ENCODE data around the gene RFFL.
A peak's percentile ranks its signal among the peaks of the same experiment; 100 is the strongest.
"Not testable (repeated sequence)": the region's sequence is repeated elsewhere in the genome, so short reads cannot be mapped to it uniquely, and the experiment has no call there.

RFFL gene

DNA sequence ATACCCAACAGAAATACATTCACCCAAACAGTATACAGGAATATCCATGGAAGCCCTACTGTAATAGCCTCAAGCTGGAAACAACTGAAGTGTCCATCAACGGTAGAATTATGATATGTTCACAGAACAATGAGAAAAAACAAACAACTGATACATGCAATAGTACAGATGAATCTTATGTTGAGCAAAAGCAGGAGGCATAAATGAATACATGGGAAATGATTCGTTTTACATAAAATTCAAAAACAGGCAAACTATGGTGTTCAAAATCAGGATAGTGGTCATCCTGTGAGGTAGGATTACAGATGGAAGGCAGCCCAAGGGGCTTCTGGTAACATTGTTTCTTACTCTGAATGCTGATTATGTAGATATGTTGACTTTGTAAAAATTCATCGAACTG, 25.1 kb downstream of the RFFL start:
- TF ChIP-seq, protein P1, sequence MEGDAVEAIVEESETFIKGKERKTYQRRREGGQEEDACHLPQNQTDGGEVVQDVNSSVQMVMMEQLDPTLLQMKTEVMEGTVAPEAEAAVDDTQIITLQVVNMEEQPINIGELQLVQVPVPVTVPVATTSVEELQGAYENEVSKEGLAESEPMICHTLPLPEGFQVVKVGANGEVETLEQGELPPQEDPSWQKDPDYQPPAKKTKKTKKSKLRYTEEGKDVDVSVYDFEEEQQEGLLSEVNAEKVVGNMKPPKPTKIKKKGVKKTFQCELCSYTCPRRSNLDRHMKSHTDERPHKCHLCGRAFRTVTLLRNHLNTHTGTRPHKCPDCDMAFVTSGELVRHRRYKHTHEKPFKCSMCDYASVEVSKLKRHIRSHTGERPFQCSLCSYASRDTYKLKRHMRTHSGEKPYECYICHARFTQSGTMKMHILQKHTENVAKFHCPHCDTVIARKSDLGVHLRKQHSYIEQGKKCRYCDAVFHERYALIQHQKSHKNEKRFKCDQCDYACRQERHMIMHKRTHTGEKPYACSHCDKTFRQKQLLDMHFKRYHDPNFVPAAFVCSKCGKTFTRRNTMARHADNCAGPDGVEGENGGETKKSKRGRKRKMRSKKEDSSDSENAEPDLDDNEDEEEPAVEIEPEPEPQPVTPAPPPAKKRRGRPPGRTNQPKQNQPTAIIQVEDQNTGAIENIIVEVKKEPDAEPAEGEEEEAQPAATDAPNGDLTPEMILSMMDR (IDR thresholded peaks at IDR 0.05; ENCODE audit: low read length, missing control alignments) = no peak
- H3K4me3 ChIP-seq (replicated peaks; ENCODE audit: low read depth, low read length) = no peak overlapping the region
- no peak for DNase-seq (ENCODE audit: low read depth)

DNA sequence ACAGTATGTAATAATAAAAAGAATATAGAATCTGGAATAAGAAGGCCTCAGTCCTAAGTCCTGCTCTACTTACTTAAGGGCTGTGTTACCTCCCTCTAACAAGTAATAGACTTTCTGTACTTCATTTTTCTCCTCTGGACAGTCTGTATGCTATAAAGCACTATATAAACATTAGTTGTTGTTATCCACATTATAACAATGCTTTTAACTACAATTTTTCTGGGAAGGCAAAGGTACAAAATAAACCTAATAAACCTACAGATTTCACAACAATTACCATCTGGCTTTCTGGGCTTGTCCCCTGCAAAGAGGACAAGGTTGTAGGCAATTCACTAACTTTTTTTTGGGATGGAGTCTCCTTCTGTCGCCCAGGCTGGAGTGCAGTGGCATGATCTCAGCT, 32.7 kb downstream of the RFFL start:
- no peak overlapping the region for H3K4me3 ChIP-seq (replicated peaks; ENCODE audit: low read depth, low read length)
- TF ChIP-seq, protein P1 (IDR thresholded peaks at IDR 0.05; ENCODE audit: low read length, missing control alignments) = no peak
- DNase-seq (ENCODE audit: low read depth) = no peak

DNA sequence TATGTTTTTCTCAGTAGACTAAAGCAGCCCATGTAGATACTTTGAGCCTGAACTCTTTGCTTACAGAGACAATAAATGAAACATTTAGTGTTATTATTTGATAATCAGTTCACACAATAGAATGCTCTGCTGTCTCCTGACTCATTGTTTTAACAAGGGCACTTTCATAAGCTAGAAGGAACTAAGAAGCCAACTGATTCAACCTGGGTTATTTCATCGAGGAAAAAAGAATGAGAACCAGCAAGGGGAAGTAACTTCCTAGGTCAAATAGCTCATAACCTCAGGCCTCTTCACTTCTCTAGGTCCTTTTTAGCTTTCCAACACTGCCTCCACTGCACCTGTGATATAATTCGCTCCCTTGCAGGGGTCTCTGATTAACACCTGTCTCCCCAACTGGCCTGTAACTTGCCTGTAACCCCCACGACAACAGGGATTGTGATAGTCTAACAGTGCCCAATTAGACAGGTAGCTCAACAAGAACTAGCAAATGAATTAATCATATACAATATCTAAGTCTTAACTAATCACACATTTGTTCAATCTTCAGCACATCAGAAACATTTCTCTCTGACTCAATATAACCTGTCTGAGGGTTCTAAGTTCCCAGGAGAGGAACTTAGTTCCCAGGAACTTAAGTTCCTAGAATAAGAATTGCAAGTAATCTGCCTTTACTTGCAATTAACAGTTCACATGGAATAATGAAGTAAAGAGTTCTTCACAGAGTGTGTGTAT, 34.8 kb downstream of the RFFL start:
- no peak overlapping the region for H3K4me3 ChIP-seq (replicated peaks; ENCODE audit: low read depth, low read length)
- TF ChIP-seq, protein P1 (IDR thresholded peaks at IDR 0.05; ENCODE audit: low read length, missing control alignments) = no peak
- peak; percentile 31 for DNase-seq (ENCODE audit: low read depth)

DNA sequence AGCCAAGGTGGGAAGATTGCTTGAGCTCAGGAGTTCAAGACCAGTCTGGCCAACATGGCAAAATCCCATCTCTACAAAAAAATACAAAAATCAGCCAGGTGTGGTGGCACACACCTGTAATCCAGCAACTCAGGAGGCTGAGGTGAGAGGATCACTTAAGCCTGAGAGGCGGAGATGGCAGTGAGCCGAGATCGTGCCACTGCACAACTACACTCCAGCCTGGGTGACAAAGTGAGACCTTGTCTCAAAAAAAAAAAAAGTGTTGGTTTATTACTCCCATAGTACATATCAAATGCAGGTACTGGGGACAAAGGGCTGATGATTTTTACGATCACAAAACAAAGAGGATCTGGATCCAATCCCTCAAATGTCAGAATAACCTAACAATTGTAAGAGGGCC, 35.4 kb downstream of the RFFL start:
- H3K4me3 ChIP-seq (replicated peaks; ENCODE audit: low read depth, low read length); DNase-seq (ENCODE audit: low read depth): not testable (repeated sequence)

DNA sequence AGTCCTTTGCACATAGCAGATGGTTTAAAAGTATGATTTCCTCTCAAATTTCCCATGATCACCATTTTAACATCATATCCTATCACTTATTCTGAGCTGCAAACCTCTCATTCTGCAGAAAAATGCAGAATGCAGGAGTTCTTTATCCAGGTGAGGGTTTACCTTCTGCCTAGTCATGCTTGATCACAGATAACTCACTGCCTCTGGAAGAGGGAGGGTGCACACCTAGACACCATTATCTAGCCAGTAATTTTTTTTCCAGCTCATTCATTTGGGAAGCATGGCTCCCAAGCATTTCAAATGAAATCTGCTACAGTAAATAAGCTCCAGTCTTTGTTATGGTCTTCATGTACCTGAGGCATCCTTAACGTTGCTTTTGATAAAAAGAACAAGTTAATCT, 38.0 kb downstream of the RFFL start:
- no peak for DNase-seq (ENCODE audit: low read depth)
- TF ChIP-seq, protein P1 (IDR thresholded peaks at IDR 0.05; ENCODE audit: low read length, missing control alignments) = no peak
- H3K4me3 ChIP-seq (replicated peaks; ENCODE audit: low read depth, low read length) = no peak overlapping the region

DNA sequence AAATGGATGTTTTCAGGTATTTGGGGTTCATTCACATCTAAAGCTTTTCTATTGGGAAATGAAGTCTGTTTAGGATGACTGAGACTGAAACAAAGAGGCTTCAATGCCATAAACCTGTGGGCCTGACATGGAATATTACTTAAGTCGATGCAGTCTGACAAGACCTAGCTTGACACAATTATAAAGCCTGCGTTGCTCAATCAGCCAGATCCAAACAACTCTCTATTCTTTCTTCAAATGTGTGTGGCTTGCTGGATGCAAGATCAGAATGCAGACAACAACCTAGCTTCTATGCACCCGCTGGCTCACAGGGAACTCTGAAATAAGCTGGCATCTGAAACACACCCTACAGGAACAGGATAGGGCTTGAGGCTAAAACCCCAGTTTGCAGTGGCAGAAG, 40.0 kb downstream of the RFFL start:
- no peak overlapping the region for H3K4me3 ChIP-seq (replicated peaks; ENCODE audit: low read depth, low read length)
- peak; percentile 6 for DNase-seq (ENCODE audit: low read depth)
- TF ChIP-seq, protein P1 (IDR thresholded peaks at IDR 0.05; ENCODE audit: low read length, missing control alignments) = no peak

DNA sequence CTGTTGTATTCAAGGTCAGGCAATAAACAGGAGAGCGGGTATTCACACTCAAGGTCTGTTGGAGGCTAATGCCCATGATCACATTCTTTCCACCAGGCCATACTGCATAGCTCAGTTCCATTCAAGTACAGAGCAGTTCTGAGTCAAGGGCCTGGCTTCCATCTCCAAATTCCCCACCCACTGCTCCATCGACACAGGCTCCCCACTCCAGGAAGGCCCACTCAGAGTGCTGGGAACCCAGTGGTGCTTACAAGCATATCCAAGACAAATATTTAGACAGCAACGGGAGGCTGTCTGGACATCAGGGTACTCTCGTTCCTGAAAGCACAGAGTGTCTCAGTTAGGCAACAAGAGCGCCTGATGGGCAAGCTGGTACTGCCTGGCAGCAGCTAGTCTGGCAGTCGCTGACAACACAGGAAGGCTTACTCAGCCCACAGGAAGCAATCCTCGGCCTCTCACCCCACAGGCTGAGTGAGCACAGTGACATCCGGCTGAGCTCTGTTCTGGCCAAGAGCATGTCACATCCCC, 40.9 kb downstream of the RFFL start:
- H3K4me3 ChIP-seq (replicated peaks; ENCODE audit: low read depth, low read length) = no peak overlapping the region
- peak; percentile 93 for DNase-seq (ENCODE audit: low read depth)
- TF ChIP-seq, protein P1 (IDR thresholded peaks at IDR 0.05; ENCODE audit: low read length, missing control alignments) = peak; percentile 38

Measured in fibroblast of pulmonary artery (primary cell).